Measurements from ENCODE around the gene ZFP1.

DNA sequence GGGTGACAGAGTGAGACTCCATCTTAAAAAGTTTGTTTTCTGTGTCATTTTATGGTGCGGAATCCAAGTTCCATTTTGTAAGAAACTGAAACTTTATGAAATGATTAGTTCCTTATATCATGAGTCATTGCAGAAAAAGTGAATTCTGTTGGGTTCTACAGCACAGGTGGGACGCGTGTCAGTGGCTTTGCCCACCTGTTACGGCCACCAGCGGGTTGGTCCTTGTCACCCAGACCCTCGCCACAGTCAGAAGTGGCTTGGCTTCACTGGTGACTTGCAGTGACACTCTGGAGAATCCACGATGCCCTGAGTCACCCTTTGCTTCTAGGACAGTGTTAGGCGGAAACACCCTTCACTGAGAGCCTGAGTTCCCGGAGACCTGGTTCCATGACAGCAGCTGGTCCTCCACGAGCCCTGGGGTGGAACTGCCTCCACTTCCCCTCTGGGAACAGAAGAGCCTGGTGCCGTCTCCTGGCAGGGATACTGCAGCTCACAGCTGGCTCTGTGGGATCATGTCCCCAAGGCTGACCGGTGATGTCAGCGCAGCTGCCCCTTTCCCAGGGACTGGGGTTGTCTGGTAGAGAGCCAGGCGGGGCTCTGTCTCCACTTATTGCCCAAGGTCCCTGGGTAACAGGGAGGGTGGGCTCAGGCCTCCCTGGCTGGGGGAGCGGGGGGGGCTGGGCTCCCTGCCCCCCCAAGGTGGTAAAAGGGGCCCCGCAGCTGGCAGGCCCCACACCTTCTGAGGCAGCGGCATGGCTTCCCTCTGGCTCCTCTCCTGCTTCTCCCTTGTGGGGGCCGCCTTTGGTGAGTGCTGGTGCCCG is 70.1 kb downstream of the ZFP1 start, which contains the start of gene CTRB1:
- TF ChIP-seq CTCF (IDR thresholded peaks at IDR 0.05) (no peak), POLR2A (IDR thresholded peaks at IDR 0.05) (no peak), POLR2AphosphoS5 (IDR thresholded peaks at IDR 0.05) (no peak)
